Upper lobe of left lung (tissue), 6 donors: Measurements from ENCODE around the gene OR52N2. TPM values are rescaled to one million over a fixed set of nuclear protein-coding genes. Genes with fewer than 3 reads are reported as not detected.

ENCODE experiments used
- ATAC-seq, 2 donors: fragments of 200-7000 bp; cut with Tn5 transposase; one replicate each; pipeline ENCODE4 v1.9.1; 2022; ENCODE audit warnings: mild to moderate bottlenecking in 2 of 2, moderate library complexity in 2 of 2; ENCODE audit not compliant: low FRiP score in 2 of 2
- DNase-seq, 2 donors: peaks; one replicate each; pipeline ENCODE4 v3.0.0-alpha.2; 2019 to 2020
- H3K27ac ChIP-seq, 4 donors: fragments of 200-600 bp; sonication (generic); one replicate each; pipeline ENCODE4 v1.5.1; 2016 to 2019
- H3K27me3 ChIP-seq, 4 donors: fragments of 200-600 bp; sonication (generic); one replicate each; pipeline ENCODE4 v1.5.1; 2017 to 2019
- H3K36me3 ChIP-seq, 4 donors: fragments of 200-600 bp; sonication (generic); one replicate each; pipeline ENCODE4 v1.5.1; 2016 to 2019
- H3K4me1 ChIP-seq, 4 donors: fragments of 200-600 bp; sonication (generic); one replicate each; pipeline ENCODE4 v1.5.1; 2018 to 2019
- H3K4me3 ChIP-seq, 4 donors: fragments of 200-600 bp; sonication (generic); one replicate each; pipeline ENCODE4 v1.5.1; 2017 to 2019; ENCODE audit warnings: mild to moderate bottlenecking in 2 of 4, moderate library complexity in 1 of 4
- H3K9me3 ChIP-seq, 4 donors: fragments of 200-600 bp; sonication (generic); one replicate each; pipeline ENCODE4 v1.5.1; 2018 to 2019
- EP300 ChIP-seq, 4 donors: sonication (generic); formaldehyde crosslinking; IDR thresholded peaks; one replicate each; pipeline ENCODE4 v1.5.1; 2017; ENCODE audit warnings: antibody characterized with exemption in 4 of 4, control low read depth in 2 of 4
- POLR2A ChIP-seq, 4 donors: fragments of 450-650 bp; IDR thresholded peaks; one replicate each; pipeline ENCODE4 v1.5.1; 2016 to 2017; ENCODE audit warnings: antibody characterized with exemption in 4 of 4, mild to moderate bottlenecking in 2 of 4
- POLR2AphosphoS5 ChIP-seq, 2 donors: sonication (generic); formaldehyde crosslinking; IDR thresholded peaks; one replicate each; pipeline ENCODE4 v1.5.1; 2017; ENCODE audit warnings: antibody characterized with exemption in 2 of 2
- WGBS, 2 donors: methylation state at CpG; one replicate each; pipeline ENCODE4 v1.1.5; 2017 to 2018; 5-methylcytosine and 5-hydroxymethylcytosine counted together
- total RNA-seq, 6 donors: library from RNA; depleted of rRNA in 4 of 6; stranded (reverse); fragments of >200 nt in 4 of 6; gene quantifications; one replicate each; pipeline versions ENCODE4 v1.1.0 to v1.2.1, GENCODE V29; 2016 to 2021
- TF ChIP-seq, protein P1 (sequence below), 6 experiments: fragments of 450-650 bp in 4 of 6; fragments of 200-600 bp in 2 of 6; sonication (generic) in 2 of 6; IDR thresholded peaks; one replicate each; pipeline ENCODE4 v1.5.1; 2016 to 2019; ENCODE audit warnings: antibody characterized with exemption in 6 of 6
- donor health status: DM: no; HTN: no; CAD: no; lungs with moderate emphysema.
- donor health status: DM: no; HTN: yes; CAD: no; lungs with severe emphysema.

OR52N2 gene
- total RNA-seq, 6 donors from 2014 or later: not detected

DNA sequence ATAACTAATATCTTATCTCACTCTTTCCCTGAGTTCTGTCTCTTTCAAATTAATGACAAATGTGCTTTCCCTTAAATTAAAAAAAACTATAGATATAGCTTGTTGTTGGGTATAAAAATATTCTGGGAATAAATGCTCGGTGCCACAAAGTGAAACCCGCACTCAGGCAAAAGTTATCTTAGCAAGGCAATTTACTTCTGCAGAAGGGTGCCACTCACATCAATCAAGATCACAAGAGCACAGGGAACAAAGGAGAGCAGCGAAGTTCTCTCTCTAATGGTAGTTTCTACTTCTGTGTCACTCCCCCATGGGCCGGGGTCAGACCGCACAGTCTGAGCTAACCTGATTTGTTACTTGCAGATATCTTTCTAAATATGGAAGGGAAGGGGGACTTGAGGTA is 4.7 kb upstream of the OR52N2 start:
- TF ChIP-seq POLR2A (IDR thresholded peaks at IDR 0.05): no peak
- TF ChIP-seq EP300 (IDR thresholded peaks at IDR 0.05): no peak
- no peak for TF ChIP-seq POLR2AphosphoS5 (IDR thresholded peaks at IDR 0.05)
- TF ChIP-seq, protein P1, sequence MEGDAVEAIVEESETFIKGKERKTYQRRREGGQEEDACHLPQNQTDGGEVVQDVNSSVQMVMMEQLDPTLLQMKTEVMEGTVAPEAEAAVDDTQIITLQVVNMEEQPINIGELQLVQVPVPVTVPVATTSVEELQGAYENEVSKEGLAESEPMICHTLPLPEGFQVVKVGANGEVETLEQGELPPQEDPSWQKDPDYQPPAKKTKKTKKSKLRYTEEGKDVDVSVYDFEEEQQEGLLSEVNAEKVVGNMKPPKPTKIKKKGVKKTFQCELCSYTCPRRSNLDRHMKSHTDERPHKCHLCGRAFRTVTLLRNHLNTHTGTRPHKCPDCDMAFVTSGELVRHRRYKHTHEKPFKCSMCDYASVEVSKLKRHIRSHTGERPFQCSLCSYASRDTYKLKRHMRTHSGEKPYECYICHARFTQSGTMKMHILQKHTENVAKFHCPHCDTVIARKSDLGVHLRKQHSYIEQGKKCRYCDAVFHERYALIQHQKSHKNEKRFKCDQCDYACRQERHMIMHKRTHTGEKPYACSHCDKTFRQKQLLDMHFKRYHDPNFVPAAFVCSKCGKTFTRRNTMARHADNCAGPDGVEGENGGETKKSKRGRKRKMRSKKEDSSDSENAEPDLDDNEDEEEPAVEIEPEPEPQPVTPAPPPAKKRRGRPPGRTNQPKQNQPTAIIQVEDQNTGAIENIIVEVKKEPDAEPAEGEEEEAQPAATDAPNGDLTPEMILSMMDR (IDR thresholded peaks at IDR 0.05): no peak
- no peak for ATAC-seq
- no peak for DNase-seq
- H3K36me3 ChIP-seq: no peaks in the 10 kb centered on the region
- no peak overlapping the region for H3K4me3 ChIP-seq
- H3K9me3 ChIP-seq: peaks cover 0 to 4% (median 2%) of the 10 kb centered on the region in 4 donors
- H3K27me3 ChIP-seq: no peaks in the 10 kb centered on the region
- 85 to 97% methylated on average over 5 of the region's 5 CpGs for WGBS, 2 donors
- H3K27ac ChIP-seq: no peak overlapping the region
- peaks cover 0 to 8% (median 1%) of the 10 kb centered on the region in 4 donors for H3K4me1 ChIP-seq

DNA sequence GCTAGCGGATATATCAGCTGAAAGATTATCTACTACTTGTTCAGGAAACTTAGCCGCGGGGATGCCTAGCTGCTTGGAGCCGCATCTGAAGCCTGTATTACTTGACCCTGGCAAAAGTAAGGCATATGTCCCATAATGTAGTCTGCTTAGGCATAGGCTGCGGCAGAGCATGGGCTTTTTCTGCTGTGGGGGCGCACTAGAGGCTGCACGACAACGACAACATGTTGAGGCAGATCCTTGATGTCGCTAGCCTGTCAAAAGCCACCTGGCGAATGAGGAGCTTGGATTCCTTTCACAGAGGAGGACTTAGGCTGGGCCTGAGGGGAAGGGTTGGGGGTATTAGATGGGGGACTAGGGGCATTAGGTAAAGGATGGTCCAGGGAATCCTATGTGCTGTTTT is 1.1 kb upstream of the OR52N2 start:
- TF ChIP-seq, protein P1 (IDR thresholded peaks at IDR 0.05): no peak
- TF ChIP-seq POLR2A (IDR thresholded peaks at IDR 0.05): no peak
- no peak for TF ChIP-seq POLR2AphosphoS5 (IDR thresholded peaks at IDR 0.05)
- TF ChIP-seq EP300 (IDR thresholded peaks at IDR 0.05): no peak
- Histone ChIP-seq H3K9me3 (peaks cover 0 to 4% (median 2%) of the 10 kb centered on the region in 4 donors), H3K36me3 (no peaks in the 10 kb centered on the region), H3K27me3 (no peaks in the 10 kb centered on the region), H3K27ac (no peak overlapping the region), H3K4me3 (no peak overlapping the region), H3K4me1 (peaks cover 0 to 14% (median 3%) of the 10 kb centered on the region in 4 donors)
- 74 to 75% methylated on average over 10 of the region's 10 CpGs for WGBS, 2 donors
- DNase-seq (no peak), ATAC-seq (no peak)

DNA sequence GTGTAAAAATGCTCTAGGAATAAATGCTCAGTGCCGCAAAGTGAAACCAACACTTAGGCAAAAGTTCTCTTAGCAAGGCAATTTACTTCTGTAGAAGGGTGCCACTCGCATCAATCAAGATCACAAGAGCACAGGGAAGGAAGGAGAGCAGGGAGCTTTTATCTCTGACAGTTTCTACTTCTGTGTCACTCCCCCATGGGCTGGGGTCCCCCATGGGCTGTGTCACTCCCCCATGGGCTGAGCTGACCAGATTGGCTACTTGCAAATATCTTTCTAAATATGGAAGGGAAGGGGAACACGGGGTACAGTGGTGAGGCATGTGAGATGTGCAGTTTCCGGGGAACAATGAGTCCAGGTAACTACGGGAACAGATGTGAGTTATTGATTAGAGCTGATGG is 397 bp downstream of the OR52N2 start:
- Histone ChIP-seq H3K4me3 (peak overlapping the region in 3 of 4 donors; percentile 46 to 53 (median 52)), H3K36me3 (no peaks in the 10 kb centered on the region), H3K27ac (no peak overlapping the region), H3K9me3 (peaks cover 0 to 2% (median 0%) of the 10 kb centered on the region in 4 donors), H3K4me1 (peaks cover 0 to 14% (median 3%) of the 10 kb centered on the region in 4 donors), H3K27me3 (no peaks in the 10 kb centered on the region)
- WGBS, 2 donors: 23 to 32% methylated on average over 5 of the region's 5 CpGs
- DNase-seq (no peak), ATAC-seq (peak; percentile 31 to 37)
- no peak for TF ChIP-seq POLR2A (IDR thresholded peaks at IDR 0.05)
- TF ChIP-seq, protein P1 (IDR thresholded peaks at IDR 0.05): no peak
- no peak for TF ChIP-seq POLR2AphosphoS5 (IDR thresholded peaks at IDR 0.05)
- TF ChIP-seq EP300 (IDR thresholded peaks at IDR 0.05): no peak

DNA sequence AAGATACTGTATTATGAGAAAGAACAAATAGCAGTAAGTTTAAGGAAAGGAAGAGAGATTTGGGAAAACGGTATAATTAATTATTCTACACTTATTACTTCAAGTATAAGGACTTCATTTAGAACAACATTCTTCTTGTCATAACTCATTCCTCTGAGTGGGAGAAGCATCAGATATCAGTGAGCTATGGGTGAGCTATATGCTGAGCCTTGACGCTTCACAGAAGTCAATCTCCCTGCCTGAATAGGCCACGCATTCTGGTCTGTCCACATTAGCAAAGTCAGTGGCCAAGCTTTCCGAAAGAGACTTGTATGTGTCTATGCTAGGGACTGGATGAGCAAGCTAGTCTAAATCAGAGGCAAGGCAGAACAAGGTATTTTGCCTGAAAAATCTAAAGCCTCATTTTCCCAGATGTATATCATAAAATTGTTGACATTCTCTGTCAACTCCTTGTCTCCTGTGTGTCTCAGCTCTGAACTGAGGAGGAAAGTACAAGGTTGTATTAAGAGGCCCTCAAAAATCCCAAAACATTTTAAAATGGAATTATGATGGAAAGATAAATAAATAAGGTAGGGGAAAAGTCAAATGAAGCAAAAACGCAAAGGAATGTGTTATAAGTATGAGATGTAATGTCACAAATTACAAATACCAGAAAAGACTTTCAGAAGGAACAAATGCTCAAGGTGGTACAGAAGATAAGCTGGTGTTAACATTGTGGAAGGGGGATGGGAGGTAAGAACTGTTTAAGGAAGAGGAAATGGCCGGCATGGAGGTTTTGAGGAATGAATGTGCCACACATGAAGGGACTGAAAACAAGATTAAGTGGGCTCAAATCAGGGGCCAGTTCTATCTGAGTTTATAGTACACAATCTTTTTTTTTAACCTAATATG is 1.4 kb downstream of the OR52N2 start:
- Histone ChIP-seq H3K27me3 (no peaks in the 10 kb centered on the region), H3K4me1 (peaks cover 0 to 14% (median 3%) of the 10 kb centered on the region in 4 donors), H3K27ac (no peak overlapping the region), H3K9me3 (no peaks in the 10 kb centered on the region), H3K36me3 (no peaks in the 10 kb centered on the region), H3K4me3 (no peak overlapping the region)
- no peak for TF ChIP-seq POLR2A (IDR thresholded peaks at IDR 0.05)
- TF ChIP-seq, protein P1 (IDR thresholded peaks at IDR 0.05): no peak
- no peak for TF ChIP-seq POLR2AphosphoS5 (IDR thresholded peaks at IDR 0.05)
- no peak for TF ChIP-seq EP300 (IDR thresholded peaks at IDR 0.05)
- no peak for DNase-seq
- WGBS, 2 donors: 72 to 77% methylated on average over 6 of the region's 6 CpGs
- ATAC-seq: no peak
